Kidney glomerular epithelial cell (primary cell): ENCODE data around the gene MOCS1.
"Not testable (repeated sequence)": the region's sequence is repeated elsewhere in the genome, so short reads cannot be mapped to it uniquely, and the experiment has no call there.

Experiments
- DNase-seq: peaks from one replicate; lab custom pipeline; 2025; lab: John Stamatoyannopoulos, UW

MOCS1 gene

DNA sequence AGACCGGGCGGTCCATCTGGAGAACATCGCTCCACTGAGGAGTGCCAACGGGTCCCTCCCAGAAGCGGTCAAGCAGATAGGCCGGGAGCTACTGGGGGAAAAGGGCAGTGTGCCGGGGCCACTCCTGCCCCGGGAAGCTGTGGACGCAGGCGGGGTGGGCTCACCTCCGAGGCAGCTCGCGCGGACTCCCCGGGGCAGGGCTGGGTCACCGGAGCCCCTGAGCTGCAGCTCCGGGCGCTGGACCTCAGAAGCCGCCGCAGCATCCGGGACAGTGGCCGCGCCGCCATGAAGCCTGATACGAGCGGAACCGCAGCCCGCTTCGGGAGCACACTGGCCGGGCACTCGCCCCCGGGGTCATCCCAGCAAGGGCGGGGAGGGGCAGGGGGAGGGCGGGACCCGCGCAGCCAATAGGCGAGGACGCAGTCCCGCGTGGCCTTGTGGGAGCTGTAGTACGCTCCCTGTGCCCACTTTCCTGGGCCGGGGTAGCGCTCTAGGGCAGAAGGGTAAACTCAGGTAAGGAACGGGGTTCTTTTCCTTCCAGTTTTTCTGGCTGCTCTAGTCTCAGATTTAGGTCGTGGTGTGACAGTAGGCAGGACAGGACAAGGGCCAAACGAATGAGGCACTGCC is at the start of gene MOCS1:
MOCS1 (minus strand) TSS at position 332 of the 627 bp plus-strand sequence; CDS start at position 287, 45 bp downstream.
- peak; percentile 42 for DNase-seq

GRCh38 chr6:39984051-39984450 is 49.8 kb upstream of the MOCS1 start:
- no peak for DNase-seq

GRCh38 chr6:39983193-39983592 is 48.9 kb upstream of the MOCS1 start:
- no peak for DNase-seq

- no peak for DNase-seq
Observed at GRCh38 chr6:39982720-39983119, 48.5 kb upstream of the MOCS1 start.

GRCh38 chr6:39980839-39981580 is 46.7 kb upstream of the MOCS1 start:
- DNase-seq: peak; percentile 49

DNA sequence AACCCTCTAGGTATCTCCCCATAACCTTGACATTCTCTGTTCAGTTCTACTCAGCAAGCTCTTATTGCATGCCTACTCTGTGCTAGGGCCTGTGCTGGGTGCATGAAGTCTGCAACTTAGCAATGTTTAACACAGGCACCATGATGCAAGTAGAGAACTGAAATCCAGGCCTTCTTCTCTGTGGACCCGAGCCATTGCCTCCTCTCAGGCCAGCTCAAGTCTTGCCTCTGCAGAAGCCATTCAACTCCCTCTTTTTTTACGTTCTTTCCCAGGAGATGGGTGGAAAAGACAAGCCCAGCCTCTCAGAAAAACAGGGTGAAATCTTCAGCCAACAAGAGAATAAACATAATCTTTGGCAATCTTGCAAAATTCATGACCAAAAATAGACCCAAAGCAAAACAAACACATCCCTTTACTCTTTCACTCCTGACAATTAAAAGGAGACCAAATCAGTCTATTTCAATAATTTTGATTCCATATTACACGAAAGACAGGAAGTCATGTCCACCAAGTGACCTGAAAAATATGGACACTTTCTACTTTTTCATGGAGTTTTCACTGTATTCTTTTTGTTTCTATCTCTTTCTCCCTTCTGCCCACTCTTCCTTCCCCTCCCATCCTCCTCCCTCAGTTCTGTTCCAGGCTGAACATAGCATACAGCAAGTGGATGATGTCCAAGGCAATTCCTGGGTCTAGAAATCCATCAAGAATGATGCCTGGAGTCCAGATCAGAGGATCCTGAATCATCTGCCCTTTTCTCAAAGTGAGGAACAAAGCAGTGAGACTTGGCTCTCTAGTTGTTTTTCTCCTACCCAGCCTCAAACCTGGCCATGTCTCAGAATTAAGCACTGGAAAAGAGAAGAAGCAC is 45.4 kb upstream of the MOCS1 start:
- no peak for DNase-seq

DNA sequence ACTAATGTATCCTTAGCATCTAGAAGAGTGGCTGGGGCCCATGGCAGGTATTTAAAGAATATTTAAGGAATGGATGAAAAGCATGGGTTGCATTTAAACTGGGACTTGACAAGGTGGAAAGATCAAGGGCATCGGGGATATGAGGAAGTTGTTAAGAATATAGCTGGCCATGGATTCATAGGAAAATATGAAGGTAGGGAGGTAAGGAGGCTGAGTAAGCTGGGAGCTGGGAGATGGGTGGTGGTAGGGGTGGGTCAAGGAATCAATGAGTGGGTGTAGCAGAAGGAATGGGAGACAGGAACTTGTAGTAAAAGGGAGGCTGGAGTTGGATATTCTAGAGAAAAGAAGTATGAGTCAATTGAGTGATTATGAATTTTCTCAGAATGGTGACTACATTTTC is 44.0 kb upstream of the MOCS1 start:
- DNase-seq: no peak

DNA sequence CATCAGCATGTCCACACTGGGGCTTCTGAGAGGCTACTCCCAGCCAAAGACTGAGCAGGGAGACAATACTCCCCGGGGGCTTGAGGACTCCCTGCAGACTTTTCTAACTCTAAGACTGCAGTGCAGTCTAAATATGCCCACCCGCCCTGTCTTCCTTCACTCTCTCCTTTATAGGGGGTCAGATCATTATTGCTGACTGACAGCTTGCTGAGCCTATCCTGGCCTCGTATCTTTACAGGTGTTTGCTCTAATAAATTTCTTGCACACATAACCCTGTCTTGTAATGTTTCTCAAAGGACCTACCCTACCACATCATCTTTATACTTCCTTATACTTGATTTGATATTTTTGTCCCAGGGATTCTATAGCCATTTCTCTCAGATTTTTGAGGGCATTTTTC is 39.4 kb upstream of the MOCS1 start:
- no peak for DNase-seq

DNA sequence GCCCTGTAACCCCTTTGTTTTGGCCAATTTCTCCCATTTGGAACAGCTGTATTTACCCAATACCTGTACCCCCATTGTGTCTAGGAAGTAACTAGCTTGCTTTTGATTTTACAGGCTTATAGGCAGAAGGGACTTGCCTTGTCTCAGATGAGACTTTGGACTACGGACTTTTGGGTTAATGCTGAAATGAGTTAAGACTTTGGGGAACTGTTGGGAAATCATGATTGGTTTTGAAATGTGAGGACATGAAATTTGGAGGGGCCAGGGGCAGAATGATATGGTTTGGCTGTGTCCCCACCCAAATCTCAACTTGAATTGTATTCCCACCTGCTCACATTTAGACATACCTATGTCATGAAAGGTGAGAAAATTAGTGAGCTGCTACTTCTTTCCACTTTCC is 38.5 kb upstream of the MOCS1 start:
- DNase-seq: not testable (repeated sequence)

GRCh38 chr6:39971131-39971530 is 36.9 kb upstream of the MOCS1 start:
- not testable (repeated sequence) for DNase-seq

DNA sequence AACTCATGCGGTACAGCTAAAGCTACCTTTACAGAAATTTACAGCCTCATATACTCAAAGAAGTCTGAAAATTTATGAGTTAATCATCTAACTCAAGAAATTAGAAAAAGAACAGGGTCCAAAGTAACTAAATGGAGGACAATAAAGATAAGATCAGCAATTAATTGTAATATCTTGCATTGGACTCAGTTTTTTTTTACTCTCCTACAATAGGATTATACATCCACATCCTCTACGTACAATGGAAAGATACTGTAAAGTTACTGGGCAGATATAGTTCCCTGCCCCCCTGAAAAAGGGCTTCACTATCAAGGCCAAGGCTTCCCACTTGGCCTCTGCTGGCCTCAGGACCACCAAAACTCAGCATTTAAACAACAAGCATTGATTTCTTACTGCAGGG is 31.5 kb upstream of the MOCS1 start:
- DNase-seq: no peak

GRCh38 chr6:39964530-39964929 is 30.3 kb upstream of the MOCS1 start:
- DNase-seq: no peak

- no peak for DNase-seq
Observed at GRCh38 chr6:39964094-39964493, 29.8 kb upstream of the MOCS1 start.

DNA sequence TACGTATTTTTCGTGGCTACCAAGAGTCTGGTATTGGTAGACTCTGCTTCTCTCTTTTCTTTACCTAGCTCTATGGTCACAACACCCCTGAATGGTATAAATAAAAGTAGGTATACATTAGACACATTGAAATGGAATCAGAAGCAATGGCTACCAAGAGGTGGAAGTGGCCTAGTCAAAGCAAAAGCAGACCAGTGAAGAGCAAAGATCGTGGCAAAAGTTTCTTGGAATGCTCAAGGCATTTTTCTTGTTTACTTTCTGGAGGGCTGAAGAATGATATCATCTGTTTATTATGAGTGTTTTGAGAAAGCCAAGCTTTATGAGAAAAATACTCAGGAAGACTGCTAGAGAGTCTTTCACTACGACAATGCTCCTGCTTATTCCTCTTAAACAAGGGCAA is 28.6 kb upstream of the MOCS1 start:
- DNase-seq: peak; percentile 44

- peak; percentile 19 for DNase-seq
Observed at GRCh38 chr6:39961178-39961577, 26.9 kb upstream of the MOCS1 start.

- DNase-seq: no peak
Observed at GRCh38 chr6:39958947-39959346, 24.7 kb upstream of the MOCS1 start.

- DNase-seq: peak; percentile 42
Observed at GRCh38 chr6:39956936-39957335, 22.7 kb upstream of the MOCS1 start.

DNA sequence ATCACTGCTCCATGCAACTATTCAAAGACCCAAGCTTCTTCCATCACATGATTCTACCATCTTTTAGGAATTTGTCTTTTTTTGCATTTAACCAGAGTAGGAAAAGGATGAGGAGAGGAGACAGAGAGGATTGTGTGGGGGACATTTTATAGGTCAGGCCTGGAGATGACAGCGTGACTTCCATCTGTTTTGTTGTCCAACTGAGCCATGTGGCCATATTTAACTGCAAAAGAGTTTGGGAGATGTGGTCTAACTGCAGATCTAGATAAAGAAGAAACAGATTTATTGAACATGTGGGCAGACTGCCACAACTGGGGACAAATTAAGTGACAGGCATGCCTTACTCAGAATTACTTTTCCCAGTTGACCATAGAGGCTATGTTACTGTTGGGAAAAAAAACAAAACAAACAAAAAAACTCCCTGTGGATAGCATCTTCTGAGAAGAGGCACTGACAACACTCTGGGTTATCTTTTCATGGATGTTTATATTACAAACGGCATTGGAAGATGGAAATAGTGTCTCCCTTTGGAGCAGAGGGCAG is 18.9 kb upstream of the MOCS1 start:
- DNase-seq: no peak

GRCh38 chr6:39952167-39952566 is 17.9 kb upstream of the MOCS1 start:
- DNase-seq: no peak

DNA sequence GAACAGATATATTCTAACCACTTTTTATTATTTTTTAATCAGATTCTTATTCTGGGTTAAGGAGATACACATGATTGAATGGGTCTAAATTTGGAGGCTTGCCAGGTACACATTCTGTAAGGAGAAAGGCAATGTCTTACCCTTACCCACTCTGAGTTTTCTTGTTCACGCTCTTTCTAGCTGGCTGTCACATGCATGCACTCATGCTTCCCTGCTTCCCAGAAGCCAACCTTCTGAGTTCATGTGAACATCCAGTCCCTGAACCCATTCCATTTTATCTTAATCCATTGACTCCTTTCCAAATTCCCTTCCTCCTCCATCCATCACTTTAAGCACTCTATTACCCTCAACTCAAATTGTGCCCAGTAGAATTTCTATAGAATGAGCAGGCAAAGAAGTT is 17.5 kb upstream of the MOCS1 start:
- no peak for DNase-seq

GRCh38 chr6:39951191-39951590 is 16.9 kb upstream of the MOCS1 start:
- no peak for DNase-seq

DNA sequence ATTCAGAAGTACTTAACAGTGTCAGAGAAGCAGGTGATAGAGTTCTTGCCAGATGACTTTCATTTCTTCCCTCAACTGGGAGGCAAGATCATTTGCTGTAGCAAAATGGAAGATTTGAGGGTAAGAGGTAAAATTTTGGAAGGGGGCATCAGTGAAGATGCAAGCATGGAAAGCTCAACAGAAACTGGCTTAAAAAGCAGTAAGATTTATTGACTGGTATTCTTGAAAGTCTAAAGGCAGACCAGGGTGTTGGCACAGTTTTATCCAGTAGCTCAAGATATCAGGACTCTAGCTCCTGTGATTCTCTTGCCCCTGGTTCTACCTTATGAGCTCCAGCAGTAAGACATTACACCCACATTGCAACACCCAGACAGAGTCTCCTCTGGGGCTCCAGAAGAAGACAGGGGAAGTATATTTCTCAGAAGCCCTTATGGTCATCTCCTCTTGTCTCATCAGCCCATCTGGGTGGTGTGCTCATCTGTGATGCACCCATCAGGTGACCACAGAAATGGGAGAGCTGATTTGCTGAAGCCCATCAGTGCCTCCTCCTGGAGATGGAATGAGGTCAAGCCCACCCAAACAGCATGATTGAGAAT is 16.0 kb upstream of the MOCS1 start:
- no peak for DNase-seq
